Esophagus squamous epithelium (tissue), 5 donors: Measurements from ENCODE around the gene CSF2RB. TPM values are rescaled to one million over a fixed set of nuclear protein-coding genes. Genes with fewer than 3 reads are reported as not detected.
A peak's percentile ranks its signal among the peaks of the same experiment; 100 is the strongest.

Experiments used
- DNase-seq: peaks from one replicate; lab custom pipeline; 2025; lab: John Stamatoyannopoulos, UW
- H3K27ac ChIP-seq, 4 donors: fragments of 200-600 bp; sonication (generic); one replicate each; pipeline ENCODE4 v1.5.1; 2016 to 2019; ENCODE audit warnings: mild to moderate bottlenecking in 1 of 4
- H3K27me3 ChIP-seq, 4 donors: fragments of 200-600 bp; sonication (generic); 1 replicate in 3 of 4; 2 replicates in 1 of 4; pipeline versions ENCODE4 v1.5.1 to v1.6.0; 2017 to 2021; ENCODE audit warnings: antibody characterized with exemption in 1 of 4
- H3K36me3 ChIP-seq, 3 donors: fragments of 200-600 bp; sonication (generic); one replicate each; pipeline ENCODE4 v1.5.1; 2016 to 2019
- H3K4me1 ChIP-seq, 3 donors: fragments of 200-600 bp; sonication (generic); one replicate each; pipeline ENCODE4 v1.5.1; 2017 to 2019
- H3K4me3 ChIP-seq, 4 donors: fragments of 200-600 bp; sonication (generic); 1 replicate in 3 of 4; 2 replicates in 1 of 4; pipeline ENCODE4 v1.5.1; 2016 to 2019; ENCODE audit warnings: mild to moderate bottlenecking in 2 of 4, moderate library complexity in 1 of 4
- H3K9me3 ChIP-seq, 3 donors: fragments of 200-600 bp; sonication (generic); one replicate each; pipeline ENCODE4 v1.5.1; 2016 to 2019
- POLR2A ChIP-seq, 4 donors: fragments of 450-650 bp; IDR thresholded peaks; one replicate each; pipeline ENCODE4 v1.6.1; 2017; ENCODE audit warnings: antibody characterized with exemption in 4 of 4, mild to moderate bottlenecking in 4 of 4, moderate library complexity in 3 of 4
- WGBS, 2 donors: methylation state at CpG; one replicate each; pipeline ENCODE4 v1.1.5; 2018; 5-methylcytosine and 5-hydroxymethylcytosine counted together
- intact Hi-C: fragments of 100-400 bp; cut with DNase I; formaldehyde crosslinking; loops from one replicate; pipeline ENCODE4 v1.15.0; 2022
- total RNA-seq, 4 donors: library from RNA; depleted of rRNA; stranded (reverse); fragments of >200 nt; gene quantifications; one replicate each; pipeline ENCODE4 v1.1.0, GENCODE V29; 2016
- TF ChIP-seq, protein P1 (sequence below), 6 experiments: fragments of 450-650 bp in 4 of 6; fragments of 200-600 bp in 2 of 6; sonication (generic) in 2 of 6; IDR thresholded peaks; one replicate each; pipeline ENCODE4 v1.5.1; 2016 to 2019; ENCODE audit warnings: antibody characterized with exemption in 6 of 6, mild to moderate bottlenecking in 4 of 6, moderate library complexity in 4 of 6
- donor health status: DM: yes; HTN: yes; CAD: no.

Gene CSF2RB
- total RNA-seq, 4 donors from 2014 or later = 1.5 to 6.1 (median 2.9) TPM

DNA sequence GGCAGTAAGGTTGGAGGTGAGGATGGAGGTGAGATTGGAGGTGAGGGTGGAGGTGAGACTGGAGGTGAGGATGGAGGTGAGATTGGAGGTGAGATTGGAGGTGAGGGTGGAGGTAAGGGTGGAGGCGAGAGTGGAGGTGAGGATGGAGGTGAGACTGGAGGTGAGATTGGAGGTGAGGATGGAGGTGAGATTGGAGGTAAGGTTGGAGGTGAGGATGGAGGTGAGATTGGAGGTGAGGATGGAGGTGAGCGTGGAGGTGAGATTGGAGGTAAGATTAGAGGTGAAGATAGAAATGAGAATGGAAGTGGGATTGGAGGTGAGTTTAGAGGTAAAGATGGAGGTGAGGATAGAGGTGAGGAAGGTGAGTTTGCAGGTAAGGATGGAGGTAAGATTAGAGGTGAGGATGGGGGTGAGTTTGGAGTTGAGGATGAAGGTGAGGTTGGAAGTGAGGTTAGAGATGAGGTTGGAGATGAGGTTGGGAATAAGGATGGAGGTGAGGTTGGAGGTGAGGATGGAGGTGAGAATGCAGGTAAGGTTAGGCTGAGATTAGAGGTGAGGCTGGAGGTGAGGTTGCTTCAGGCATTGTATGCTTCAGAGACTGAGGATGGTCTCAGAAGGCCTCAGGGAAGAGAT is 40.4 kb upstream of the CSF2RB start:
- H3K27me3 ChIP-seq = peaks cover 0 to 27% (median 0%) of the 10 kb centered on the region in 4 donors
- no peak overlapping the region for H3K4me3 ChIP-seq
- intact Hi-C loops = loop anchor here (5.0 kb wide), 1 partner anchor 99 kb away; no protein-coding TSS in a partner anchor
- DNase-seq = no peak
- 89 to 92% methylated on average over 2 of the region's 2 CpGs for WGBS, 2 donors
- H3K36me3 ChIP-seq = no peaks in the 10 kb centered on the region
- peaks cover 13 to 62% (median 32%) of the 10 kb centered on the region in 3 donors for H3K4me1 ChIP-seq
- H3K27ac ChIP-seq = peak overlapping the region; percentile 75 to 87 (median 78)
- TF ChIP-seq, protein P1, sequence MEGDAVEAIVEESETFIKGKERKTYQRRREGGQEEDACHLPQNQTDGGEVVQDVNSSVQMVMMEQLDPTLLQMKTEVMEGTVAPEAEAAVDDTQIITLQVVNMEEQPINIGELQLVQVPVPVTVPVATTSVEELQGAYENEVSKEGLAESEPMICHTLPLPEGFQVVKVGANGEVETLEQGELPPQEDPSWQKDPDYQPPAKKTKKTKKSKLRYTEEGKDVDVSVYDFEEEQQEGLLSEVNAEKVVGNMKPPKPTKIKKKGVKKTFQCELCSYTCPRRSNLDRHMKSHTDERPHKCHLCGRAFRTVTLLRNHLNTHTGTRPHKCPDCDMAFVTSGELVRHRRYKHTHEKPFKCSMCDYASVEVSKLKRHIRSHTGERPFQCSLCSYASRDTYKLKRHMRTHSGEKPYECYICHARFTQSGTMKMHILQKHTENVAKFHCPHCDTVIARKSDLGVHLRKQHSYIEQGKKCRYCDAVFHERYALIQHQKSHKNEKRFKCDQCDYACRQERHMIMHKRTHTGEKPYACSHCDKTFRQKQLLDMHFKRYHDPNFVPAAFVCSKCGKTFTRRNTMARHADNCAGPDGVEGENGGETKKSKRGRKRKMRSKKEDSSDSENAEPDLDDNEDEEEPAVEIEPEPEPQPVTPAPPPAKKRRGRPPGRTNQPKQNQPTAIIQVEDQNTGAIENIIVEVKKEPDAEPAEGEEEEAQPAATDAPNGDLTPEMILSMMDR (IDR thresholded peaks at IDR 0.05) = no peak
- no peaks in the 10 kb centered on the region for H3K9me3 ChIP-seq

DNA sequence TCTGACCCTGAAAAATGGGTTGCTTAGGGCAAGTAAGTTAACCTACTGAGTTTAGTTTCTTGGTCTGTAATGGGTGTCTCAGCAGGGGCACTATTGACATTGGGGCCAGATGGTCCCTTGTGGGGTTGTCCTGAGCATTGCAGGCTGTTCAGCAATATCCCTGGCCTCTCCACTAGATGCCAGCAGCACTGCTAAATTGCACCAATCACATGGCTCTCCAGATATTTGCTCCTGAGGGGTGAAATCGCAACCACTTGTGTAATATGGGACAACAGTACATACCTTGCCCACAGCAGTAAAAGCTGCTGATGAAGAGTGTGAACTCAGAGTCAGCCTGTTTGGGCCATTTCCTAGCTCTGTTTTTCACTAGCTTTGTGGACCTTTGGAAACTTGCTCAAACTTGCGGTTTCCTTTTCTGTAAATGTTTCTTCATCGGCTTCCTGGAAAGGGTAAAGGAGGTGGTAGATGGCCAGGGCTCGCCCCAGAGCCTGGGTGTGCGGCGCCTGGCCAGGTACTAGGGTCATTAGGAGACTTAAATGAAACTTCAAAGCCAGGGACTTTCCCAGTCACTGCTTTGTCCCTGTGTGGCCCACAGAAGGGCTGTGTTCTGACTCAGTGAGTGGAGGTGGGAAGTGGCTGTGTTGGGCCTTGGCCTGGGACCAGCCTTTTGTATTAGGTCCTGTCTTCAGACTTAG is 39.7 kb upstream of the CSF2RB start:
- WGBS, 2 donors = 5 to 23% methylated on average over 4 to 6 of the region's 6 CpGs
- DNase-seq = no peak
- Histone ChIP-seq H3K27me3 (peaks cover 0 to 31% (median 0%) of the 10 kb centered on the region in 4 donors), H3K27ac (peak overlapping the region; percentile 75 to 87 (median 78)), H3K4me1 (peaks cover 13 to 57% (median 32%) of the 10 kb centered on the region in 3 donors), H3K4me3 (no peak overlapping the region), H3K9me3 (no peaks in the 10 kb centered on the region), H3K36me3 (no peaks in the 10 kb centered on the region)
- TF ChIP-seq, protein P1 (IDR thresholded peaks at IDR 0.05) = peak in 5 of 6 experiments; percentile 39 to 72 (median 61)
- TF ChIP-seq POLR2A (IDR thresholded peaks at IDR 0.05) = no peak
- intact Hi-C loops = loop anchor here (5.0 kb wide), 1 partner anchor 99 kb away; no protein-coding TSS in a partner anchor

DNA sequence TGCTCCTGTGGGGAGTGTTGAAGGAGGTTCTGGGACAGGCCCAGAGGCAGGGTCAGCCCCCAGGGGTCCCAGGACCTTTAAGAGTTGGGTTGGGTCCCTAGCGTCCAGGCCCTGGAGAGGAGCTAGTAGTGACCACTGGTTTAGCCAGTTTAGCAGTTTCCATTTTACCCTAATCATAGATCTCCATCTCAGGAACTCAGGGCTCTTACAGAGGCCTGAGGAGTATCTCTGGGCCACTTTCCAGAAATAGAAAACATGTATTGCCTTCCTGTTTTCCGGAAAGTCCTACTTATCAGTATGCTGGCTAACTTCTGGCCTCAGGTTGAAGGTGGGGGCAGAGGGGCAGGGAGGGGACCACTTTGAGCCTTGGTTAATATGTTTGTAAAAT is 39.1 kb upstream of the CSF2RB start:
- H3K27me3 ChIP-seq = peaks cover 0 to 32% (median 0%) of the 10 kb centered on the region in 4 donors
- peaks cover 13 to 51% (median 32%) of the 10 kb centered on the region in 3 donors for H3K4me1 ChIP-seq
- H3K36me3 ChIP-seq = no peaks in the 10 kb centered on the region
- DNase-seq = no peak
- whole genome bisulfite sequencing, 2 donors = 40 to 45% methylated on average over 2 of the region's 2 CpGs
- intact Hi-C loops = loop anchor here (5.0 kb wide), 1 partner anchor 98 kb away; no protein-coding TSS in a partner anchor
- H3K4me3 ChIP-seq = no peak overlapping the region
- peak overlapping the region; percentile 75 to 87 (median 78) for H3K27ac ChIP-seq
- no peaks in the 10 kb centered on the region for H3K9me3 ChIP-seq
- TF ChIP-seq, protein P1 (IDR thresholded peaks at IDR 0.05) = no peak
- no peak for TF ChIP-seq POLR2A (IDR thresholded peaks at IDR 0.05)

DNA sequence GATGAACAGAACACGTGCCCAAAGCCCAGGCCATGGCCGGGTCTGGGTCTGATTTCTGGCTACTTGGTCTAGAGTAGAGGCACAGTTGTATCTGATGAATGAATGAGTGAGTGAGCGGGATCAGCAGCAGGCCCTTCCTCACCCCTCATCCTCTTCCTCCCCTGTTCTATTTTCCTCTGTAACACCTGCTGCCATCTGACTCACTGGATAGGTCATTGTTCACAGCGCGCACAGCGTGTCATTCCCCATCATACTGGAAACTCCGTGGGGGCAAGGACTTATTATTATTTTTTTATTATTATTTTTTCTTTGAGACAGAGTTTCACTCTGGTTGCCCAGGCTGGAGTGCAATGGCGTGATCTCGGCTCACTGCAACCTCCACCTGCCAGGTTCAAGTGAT is 38.7 kb upstream of the CSF2RB start:
- no peak overlapping the region for H3K4me3 ChIP-seq
- peaks cover 12 to 47% (median 31%) of the 10 kb centered on the region in 3 donors for H3K4me1 ChIP-seq
- no peaks in the 10 kb centered on the region for H3K9me3 ChIP-seq
- peak overlapping the region; percentile 75 to 87 (median 78) for H3K27ac ChIP-seq
- TF ChIP-seq, protein P1 (IDR thresholded peaks at IDR 0.05) = no peak
- TF ChIP-seq POLR2A (IDR thresholded peaks at IDR 0.05) = no peak
- 61 to 73% methylated on average over 9 of the region's 9 CpGs for WGBS, 2 donors
- H3K27me3 ChIP-seq = peaks cover 0 to 31% (median 0%) of the 10 kb centered on the region in 4 donors
- H3K36me3 ChIP-seq = no peaks in the 10 kb centered on the region
- intact Hi-C loops = loop anchor here (5.0 kb wide), 1 partner anchor 98 kb away; no protein-coding TSS in a partner anchor
- no peak for DNase-seq

DNA sequence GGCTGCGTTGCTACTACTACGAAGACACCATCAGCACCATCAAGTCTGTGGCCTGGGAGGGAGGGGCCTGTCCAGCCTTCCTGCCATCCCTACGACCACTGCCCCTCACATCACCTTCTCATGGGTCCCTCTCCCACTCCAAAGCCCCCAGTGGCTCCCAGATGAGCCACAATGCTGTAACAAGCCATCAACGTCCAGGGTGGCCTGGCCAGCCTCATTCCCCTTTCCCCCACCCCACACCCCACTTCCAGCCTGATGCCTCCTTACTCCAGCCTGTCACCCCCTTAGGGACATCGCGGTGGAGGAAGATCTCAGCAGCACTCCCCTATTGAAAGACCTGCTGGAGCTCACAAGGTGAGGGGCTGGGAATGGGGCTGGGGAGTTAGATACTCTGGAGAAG is 37.7 kb upstream of the CSF2RB start:
- Histone ChIP-seq H3K27ac (no peak overlapping the region), H3K36me3 (no peaks in the 10 kb centered on the region), H3K4me1 (peaks cover 8 to 37% (median 27%) of the 10 kb centered on the region in 3 donors), H3K27me3 (peaks cover 0 to 27% (median 0%) of the 10 kb centered on the region in 4 donors), H3K4me3 (no peak overlapping the region), H3K9me3 (no peaks in the 10 kb centered on the region)
- no peak for DNase-seq
- TF ChIP-seq POLR2A (IDR thresholded peaks at IDR 0.05) = no peak
- TF ChIP-seq, protein P1 (IDR thresholded peaks at IDR 0.05) = no peak
- WGBS, 2 donors = 89 to 94% methylated on average over 4 of the region's 6 CpGs
- intact Hi-C loops = no loop called here
